SU-DHL-6 (cell line): Measurements from ENCODE around the gene ZFAND2A.

ENCODE experiments used
- H2AFZ ChIP-seq: fragments of 200-600 bp; sonication (generic); 2 replicates; pipeline ENCODE4 v1.6.1; 2014; ENCODE audit warnings: low read depth, mild to moderate bottlenecking, moderate library complexity, mixed read lengths, antibody characterized with exemption, low read length; ENCODE audit not compliant: severe bottlenecking
- H3F3A ChIP-seq: fragments of 200-600 bp; shearing (Covaris generic); 2 replicates; pipeline ENCODE4 v1.6.0; 2016; ENCODE audit warnings: antibody characterized with exemption, mild to moderate bottlenecking; ENCODE audit not compliant: insufficient read depth
- H3K27ac ChIP-seq: fragments of 200-600 bp; sonication (generic); 2 replicates; pipeline ENCODE4 v1.5.1; 2016; ENCODE audit warnings: low read depth, mild to moderate bottlenecking, low read length, moderate library complexity, mixed read lengths
- H3K27me3 ChIP-seq: fragments of 200-600 bp; sonication (generic), shearing (Covaris generic); 2 replicates; pipeline ENCODE4 v1.6.0; 2014; ENCODE audit warnings: mild to moderate bottlenecking, low read length
- H3K36me3 ChIP-seq: fragments of 200-600 bp; sonication (generic); 2 replicates; pipeline ENCODE4 v1.6.1; 2014; ENCODE audit warnings: mild to moderate bottlenecking, low read length, mixed read lengths
- H3K4me2 ChIP-seq: fragments of 300-600, 200-600 bp; shearing (Covaris generic), sonication (generic); 2 replicates; pipeline ENCODE4 v1.6.0; 2014; ENCODE audit warnings: low read length, low read depth, mild to moderate bottlenecking; ENCODE audit not compliant: poor library complexity, severe bottlenecking
- H3K4me3 ChIP-seq: fragments of 200-600 bp; sonication (generic); 2 replicates; pipeline ENCODE4 v1.5.1; 2014; ENCODE audit warnings: antibody characterized with exemption, low read length, mild to moderate bottlenecking, mixed read lengths; ENCODE audit not compliant: insufficient read depth, poor library complexity, severe bottlenecking
- H3K79me2 ChIP-seq: fragments of 200-600 bp; sonication (generic); 2 replicates; pipeline ENCODE4 v1.6.1; 2014; ENCODE audit warnings: mild to moderate bottlenecking, low read length, moderate library complexity; ENCODE audit not compliant: insufficient read depth
- H3K9ac ChIP-seq: fragments of 200-600 bp; sonication (generic); 2 replicates; pipeline ENCODE4 v1.7.0; 2014; ENCODE audit warnings: mild to moderate bottlenecking, low read length
- H3K9me2 ChIP-seq: fragments of 200-600 bp; sonication (generic); replicated peaks from 2 replicates; pipeline ENCODE4 v1.6.1; 2014; ENCODE audit warnings: low read length; ENCODE audit not compliant: insufficient read depth
- H3K9me3 ChIP-seq: fragments of 200-600 bp; sonication (generic); 2 replicates; pipeline ENCODE4 v1.6.1; 2014; ENCODE audit warnings: low read length, mixed read lengths; ENCODE audit not compliant: insufficient read depth
- H4K20me1 ChIP-seq: fragments of 200-600 bp; sonication (generic); 2 replicates; pipeline ENCODE4 v1.6.1; 2014; ENCODE audit warnings: low read depth, mild to moderate bottlenecking, antibody characterized with exemption, low read length, moderate library complexity, mixed read lengths
- EZH2phosphoT487 ChIP-seq: fragments of 200-600 bp; sonication (generic), shearing (Covaris generic); conservative IDR thresholded peaks from 2 replicates; pipeline ENCODE4 v1.6.1; 2018; ENCODE audit warnings: mild to moderate bottlenecking, antibody characterized with exemption, low read length, moderate library complexity, mixed read lengths
- TF ChIP-seq, protein P1 (sequence below): fragments of 200-600 bp; sonication (generic); IDR thresholded peaks from one replicate; pipeline ENCODE4 v1.5.1; 2017; ENCODE audit warnings: antibody characterized with exemption, mild to moderate bottlenecking, low read length, moderate library complexity; ENCODE audit not compliant: insufficient read depth, poor library complexity, severe bottlenecking

Gene ZFAND2A

DNA sequence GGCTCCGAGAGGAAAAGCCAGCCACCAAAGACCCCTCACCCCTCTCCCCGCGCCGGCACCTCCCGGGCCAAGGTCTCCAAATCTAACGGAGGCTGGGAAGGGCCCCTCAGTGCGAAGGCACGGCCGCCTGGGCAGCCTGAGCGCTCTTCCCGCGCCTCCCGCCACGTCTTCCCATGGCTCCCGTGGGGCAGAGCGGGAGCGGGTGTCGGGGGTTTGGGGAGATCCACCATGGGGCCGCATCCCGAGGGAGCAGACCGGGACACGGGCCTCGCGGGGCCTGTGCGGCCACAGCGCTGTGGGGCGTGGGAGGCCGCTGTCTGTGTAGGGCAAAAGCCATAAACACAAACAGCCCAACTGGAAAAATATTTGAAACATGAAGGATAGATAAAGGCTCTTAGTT lies 49.6 kb downstream of the ZFAND2A start:
- TF ChIP-seq, protein P1, sequence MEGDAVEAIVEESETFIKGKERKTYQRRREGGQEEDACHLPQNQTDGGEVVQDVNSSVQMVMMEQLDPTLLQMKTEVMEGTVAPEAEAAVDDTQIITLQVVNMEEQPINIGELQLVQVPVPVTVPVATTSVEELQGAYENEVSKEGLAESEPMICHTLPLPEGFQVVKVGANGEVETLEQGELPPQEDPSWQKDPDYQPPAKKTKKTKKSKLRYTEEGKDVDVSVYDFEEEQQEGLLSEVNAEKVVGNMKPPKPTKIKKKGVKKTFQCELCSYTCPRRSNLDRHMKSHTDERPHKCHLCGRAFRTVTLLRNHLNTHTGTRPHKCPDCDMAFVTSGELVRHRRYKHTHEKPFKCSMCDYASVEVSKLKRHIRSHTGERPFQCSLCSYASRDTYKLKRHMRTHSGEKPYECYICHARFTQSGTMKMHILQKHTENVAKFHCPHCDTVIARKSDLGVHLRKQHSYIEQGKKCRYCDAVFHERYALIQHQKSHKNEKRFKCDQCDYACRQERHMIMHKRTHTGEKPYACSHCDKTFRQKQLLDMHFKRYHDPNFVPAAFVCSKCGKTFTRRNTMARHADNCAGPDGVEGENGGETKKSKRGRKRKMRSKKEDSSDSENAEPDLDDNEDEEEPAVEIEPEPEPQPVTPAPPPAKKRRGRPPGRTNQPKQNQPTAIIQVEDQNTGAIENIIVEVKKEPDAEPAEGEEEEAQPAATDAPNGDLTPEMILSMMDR = no peak
- no peak for TF ChIP-seq EZH2phosphoT487
- Histone ChIP-seq H3K27ac (no peak overlapping the region), H3K27me3 (no peaks in the 10 kb centered on the region), H3K4me2 (no peak overlapping the region), H3K9ac (no peak overlapping the region), H3F3A (no peaks in the 10 kb centered on the region), H3K36me3 (no peaks in the 10 kb centered on the region), H2AFZ (no peak overlapping the region), H3K9me2 (no peaks in the 10 kb centered on the region), H3K9me3 (no peaks in the 10 kb centered on the region), H3K4me3 (no peak overlapping the region), H4K20me1 (no peaks in the 10 kb centered on the region), H3K79me2 (no peaks in the 10 kb centered on the region)

DNA sequence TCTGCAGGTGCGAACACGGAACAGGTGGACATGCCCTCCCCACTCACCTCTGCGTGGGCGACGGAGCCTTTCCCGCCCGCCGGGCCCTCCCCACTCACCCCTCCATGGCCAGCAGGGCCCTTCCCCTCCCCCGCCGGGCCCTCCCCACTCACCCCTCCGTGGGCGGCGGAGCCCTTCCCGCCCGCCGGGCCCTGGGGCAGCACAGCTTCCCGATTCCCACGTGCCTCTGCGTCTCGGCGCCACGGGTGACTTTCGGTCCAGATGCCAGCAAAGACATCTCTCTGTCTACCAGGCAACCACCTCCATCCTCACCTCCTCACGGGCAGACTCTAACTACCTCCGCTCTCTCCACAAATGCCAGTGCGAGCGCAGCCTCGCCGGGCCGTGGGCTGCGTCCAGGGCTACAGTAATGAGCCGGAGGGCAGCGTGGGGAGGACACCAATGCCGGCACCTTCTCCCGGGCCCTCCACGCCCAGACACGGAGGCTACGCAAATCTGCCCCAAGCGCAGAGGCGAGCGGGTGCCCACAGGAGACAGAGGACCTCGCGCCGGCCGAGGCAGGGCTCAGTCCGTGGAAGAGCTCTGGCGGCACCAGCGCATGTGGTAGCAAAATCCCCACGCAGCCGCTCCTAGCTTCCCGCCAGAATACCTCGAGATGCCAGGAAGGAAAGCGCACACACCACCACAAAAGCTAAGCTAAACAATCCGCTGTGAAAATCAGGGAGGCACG lies 50.2 kb downstream of the ZFAND2A start:
- Histone ChIP-seq H3K9me2 (no peaks in the 10 kb centered on the region), H3K27me3 (no peaks in the 10 kb centered on the region), H3K27ac (no peak overlapping the region), H3K9ac (no peak overlapping the region), H3K36me3 (no peaks in the 10 kb centered on the region), H4K20me1 (no peaks in the 10 kb centered on the region), H3K79me2 (no peaks in the 10 kb centered on the region), H2AFZ (no peak overlapping the region), H3F3A (no peaks in the 10 kb centered on the region), H3K9me3 (no peaks in the 10 kb centered on the region), H3K4me3 (no peak overlapping the region), H3K4me2 (no peak overlapping the region)
- no peak for TF ChIP-seq EZH2phosphoT487

DNA sequence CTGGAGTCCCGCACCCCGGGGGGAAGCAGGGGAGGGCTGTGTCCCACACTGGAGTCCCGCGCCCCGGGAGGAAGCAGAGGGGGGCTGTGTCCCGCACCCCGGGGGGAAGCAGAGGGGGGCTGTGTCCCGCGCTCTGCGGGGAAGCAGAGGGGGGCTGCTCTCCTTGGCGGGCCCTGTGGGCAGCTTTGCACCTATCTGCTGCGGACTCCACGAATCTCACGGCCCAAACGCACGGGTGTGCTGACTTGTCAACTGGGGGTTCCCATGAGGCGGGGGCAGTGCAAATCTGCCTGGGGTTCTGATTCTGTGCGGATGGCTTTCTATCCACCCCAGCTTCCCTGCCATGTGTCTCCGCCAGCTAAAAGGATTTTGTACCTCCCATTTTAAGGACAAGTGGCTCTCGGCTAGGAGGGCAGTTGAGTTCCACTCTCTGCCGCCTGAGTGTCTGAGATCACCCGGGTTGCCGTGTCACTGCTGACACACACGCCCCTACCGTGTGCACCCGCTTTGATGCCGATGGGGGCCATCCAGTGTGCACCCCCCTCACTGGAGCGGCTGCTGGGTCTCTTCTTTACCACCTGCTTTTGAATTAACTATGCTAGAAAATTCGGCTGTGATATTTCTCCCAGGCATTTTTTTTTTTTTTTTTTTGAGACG lies 51.6 kb downstream of the ZFAND2A start:
- no peaks in the 10 kb centered on the region for H4K20me1 ChIP-seq
- H3K9me3 ChIP-seq = no peaks in the 10 kb centered on the region
- TF ChIP-seq, protein P1 = no peak
- TF ChIP-seq EZH2phosphoT487 = no peak
- H2AFZ ChIP-seq = no peak overlapping the region
- H3K79me2 ChIP-seq = no peaks in the 10 kb centered on the region
- no peaks in the 10 kb centered on the region for H3K27me3 ChIP-seq
- H3K4me2 ChIP-seq = no peak overlapping the region
- no peak overlapping the region for H3K27ac ChIP-seq
- H3K36me3 ChIP-seq = no peaks in the 10 kb centered on the region
- H3K4me3 ChIP-seq = no peak overlapping the region
- no peak overlapping the region for H3K9ac ChIP-seq
- H3K9me2 ChIP-seq = no peaks in the 10 kb centered on the region
- no peaks in the 10 kb centered on the region for H3F3A ChIP-seq

DNA sequence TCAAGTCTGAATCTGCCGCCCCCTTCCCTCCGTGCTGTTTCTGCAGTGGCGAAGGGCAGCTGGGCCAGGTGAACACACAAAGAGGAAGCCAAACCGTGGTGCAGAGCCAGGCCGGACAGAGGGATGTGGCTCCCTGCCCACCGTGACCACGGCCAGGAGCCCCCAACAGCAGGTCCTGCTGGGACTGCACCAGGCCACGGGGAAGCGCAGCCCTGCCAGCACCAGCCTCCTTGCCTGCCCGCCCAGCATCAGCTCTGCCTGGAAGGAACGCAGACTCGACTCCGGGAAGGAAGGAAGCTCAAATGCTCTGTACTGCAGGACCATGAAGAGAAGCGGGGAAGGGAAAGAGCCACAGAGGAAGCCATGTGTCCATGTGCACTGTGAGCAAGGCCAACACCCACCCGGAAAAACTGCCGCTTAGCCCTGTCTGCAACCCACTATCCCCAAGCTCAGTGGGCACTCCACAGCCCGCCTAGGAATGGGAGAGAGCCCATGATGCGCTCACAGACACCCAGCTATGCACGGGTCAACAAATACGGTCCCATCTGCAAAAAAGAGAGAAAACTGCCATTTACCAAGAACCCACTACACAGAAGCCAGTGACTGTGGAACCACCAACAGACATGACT lies 53.1 kb downstream of the ZFAND2A start:
- H3K27ac ChIP-seq = no peak overlapping the region
- no peaks in the 10 kb centered on the region for H3K36me3 ChIP-seq
- no peak for TF ChIP-seq EZH2phosphoT487
- TF ChIP-seq, protein P1 = no peak
- H3K27me3 ChIP-seq = no peaks in the 10 kb centered on the region
- no peak overlapping the region for H3K9ac ChIP-seq
- no peaks in the 10 kb centered on the region for H3K9me2 ChIP-seq
- no peak overlapping the region for H3K4me3 ChIP-seq
- no peak overlapping the region for H3K4me2 ChIP-seq
- no peaks in the 10 kb centered on the region for H3K9me3 ChIP-seq
- no peak overlapping the region for H2AFZ ChIP-seq
- no peaks in the 10 kb centered on the region for H4K20me1 ChIP-seq
- no peaks in the 10 kb centered on the region for H3F3A ChIP-seq
- H3K79me2 ChIP-seq = no peaks in the 10 kb centered on the region
